GM23338 (cell line): ENCODE measurements around the gene DLL4.

ENCODE experiments used
- CREB1 ChIP-seq: fragments of 250-450 bp; sonication (Bioruptor Pico); IDR thresholded peaks from 2 replicates; pipeline ENCODE4 v1.5.0; 2020; ENCODE audit warnings: low read depth, mild to moderate bottlenecking, moderate library complexity
- CTCF ChIP-seq, 2 experiments: fragments of 200-600 bp in 1 of 2; sonication (generic) in 1 of 2; conservative IDR thresholded peaks; 2 replicates each; pipeline versions ENCODE4 v1.5.1 to v1.6.1; 2016 to 2017; ENCODE audit warnings: antibody characterized with exemption in 2 of 2, low read depth in 2 of 2, mild to moderate bottlenecking in 2 of 2, moderate library complexity in 1 of 2
- ETS1 ChIP-seq: IDR thresholded peaks from 2 replicates; pipeline ENCODE4 v1.6.1; 2016; ENCODE audit warnings: antibody characterized with exemption
- EZH2 ChIP-seq: fragments of 200-600 bp; sonication (generic); IDR thresholded peaks from one replicate; pipeline ENCODE4 v1.8.0; 2017; ENCODE audit warnings: antibody characterized with exemption, mild to moderate bottlenecking, low read depth; ENCODE audit not compliant: unreplicated experiment
- EZH2phosphoT487 ChIP-seq: fragments of 200-600 bp; sonication (generic); IDR thresholded peaks from one replicate; pipeline ENCODE4 v1.8.1; 2018; ENCODE audit warnings: antibody characterized with exemption; ENCODE audit not compliant: unreplicated experiment
- POLR2AphosphoS5 ChIP-seq: IDR thresholded peaks from 2 replicates; pipeline ENCODE4 v1.6.1; 2016; ENCODE audit warnings: antibody characterized with exemption, low read depth
- REST ChIP-seq: IDR thresholded peaks from one replicate; pipeline ENCODE4 v1.6.1; 2018; ENCODE audit warnings: antibody characterized with exemption; ENCODE audit not compliant: unreplicated experiment
- ZNF462 ChIP-seq: fragments of 250-450 bp; sonication (Bioruptor Pico); IDR thresholded peaks from 2 replicates; pipeline ENCODE4 v1.5.0; 2020; ENCODE audit warnings: mild to moderate bottlenecking, moderate library complexity

- TF ChIP-seq CTCF (conservative IDR thresholded peaks at IDR 0.05; ENCODE audit: low read depth in 2 of 2) (no peak), EZH2 (no peak), EZH2phosphoT487 (no peak), POLR2AphosphoS5 (no peak), CREB1 (CRISPR knock-in tag) (no peak), ZNF462 (CRISPR knock-in tag) (no peak), REST (no peak), ETS1 (no peak)
Observed at GRCh38 chr15:40933517-40933902, 4.4 kb downstream of the DLL4 start.
